HG03460 (cell line): ENCODE results near the gene ACTR3.
A peak's percentile ranks its signal among the peaks of the same experiment; 100 is the strongest.

ENCODE experiments used
- ATAC-seq: cut with Tn5 transposase; IDR thresholded peaks from one replicate; pipeline ENCODE4 v1.9.1; 2021; ENCODE audit not compliant: unreplicated experiment

The ACTR3 gene

GRCh38 chr2:113875135-113875534 is 14.8 kb upstream of the ACTR3 start:
- no peak for ATAC-seq

- ATAC-seq: no peak
Observed at GRCh38 chr2:113876503-113877387, 13.1 kb upstream of the ACTR3 start.

GRCh38 chr2:113877711-113878598 is 11.9 kb upstream of the ACTR3 start:
- no peak for ATAC-seq

GRCh38 chr2:113878743-113879142 is 11.1 kb upstream of the ACTR3 start:
- no peak for ATAC-seq

GRCh38 chr2:113879457-113879856 is 10.4 kb upstream of the ACTR3 start:
- no peak for ATAC-seq

- peak; percentile 71 for ATAC-seq
Observed at GRCh38 chr2:113886479-113887008, 3.3 kb upstream of the ACTR3 start.

- no peak for ATAC-seq
Observed at GRCh38 chr2:113887009-113887792, 2.7 kb upstream of the ACTR3 start.

GRCh38 chr2:113888641-113889470 is 1.0 kb upstream of the ACTR3 start:
- ATAC-seq: no peak

GRCh38 chr2:113890253-113891235 is 655 bp downstream of the ACTR3 start:
- peak; percentile 25 for ATAC-seq

GRCh38 chr2:113891265-113891959 is 1.5 kb downstream of the ACTR3 start:
- no peak for ATAC-seq

- ATAC-seq: no peak
Observed at GRCh38 chr2:113892004-113892710, 2.3 kb downstream of the ACTR3 start.

- ATAC-seq: no peak
Observed at GRCh38 chr2:113894156-113894743, 4.4 kb downstream of the ACTR3 start.

- ATAC-seq: no peak
Observed at GRCh38 chr2:113895301-113895700, 5.4 kb downstream of the ACTR3 start.

- no peak for ATAC-seq
Observed at GRCh38 chr2:113895819-113896563, 6.1 kb downstream of the ACTR3 start.

GRCh38 chr2:113896791-113897190 is 6.9 kb downstream of the ACTR3 start:
- ATAC-seq: no peak

GRCh38 chr2:113898081-113898480 is 8.2 kb downstream of the ACTR3 start:
- ATAC-seq: no peak
